Mononuclear cell (primary cell): ENCODE data around the gene MED25. TPM values are rescaled to one million over a fixed set of nuclear protein-coding genes. Genes with fewer than 3 reads are reported as not detected.

Source experiments
- H3K27me3 ChIP-seq: 2 replicates; pipeline ENCODE4 v1.6.0; 2011; ENCODE audit warnings: low read length, control low read depth; ENCODE audit not compliant: insufficient read depth
- H3K4me1 ChIP-seq: 2 replicates; pipeline ENCODE4 v1.5.1; 2011; ENCODE audit warnings: mild to moderate bottlenecking, low read length, control low read depth; ENCODE audit not compliant: insufficient read depth
- H3K4me3 ChIP-seq: 2 replicates; pipeline ENCODE4 v1.5.1; 2011; ENCODE audit warnings: mild to moderate bottlenecking, low read length, moderate library complexity
- H3K9me3 ChIP-seq: 2 replicates; pipeline ENCODE4 v1.5.1; 2011; ENCODE audit warnings: low read depth, mild to moderate bottlenecking, control low read depth, low read length
- total RNA-seq: library from RNA; depleted of rRNA; stranded (reverse); fragments of >200 nt; gene quantifications from one replicate; pipeline ENCODE4 v1.2.3, GENCODE V29; 2012

The MED25 gene
- total RNA-seq, 1 donor = 15.1 TPM

DNA sequence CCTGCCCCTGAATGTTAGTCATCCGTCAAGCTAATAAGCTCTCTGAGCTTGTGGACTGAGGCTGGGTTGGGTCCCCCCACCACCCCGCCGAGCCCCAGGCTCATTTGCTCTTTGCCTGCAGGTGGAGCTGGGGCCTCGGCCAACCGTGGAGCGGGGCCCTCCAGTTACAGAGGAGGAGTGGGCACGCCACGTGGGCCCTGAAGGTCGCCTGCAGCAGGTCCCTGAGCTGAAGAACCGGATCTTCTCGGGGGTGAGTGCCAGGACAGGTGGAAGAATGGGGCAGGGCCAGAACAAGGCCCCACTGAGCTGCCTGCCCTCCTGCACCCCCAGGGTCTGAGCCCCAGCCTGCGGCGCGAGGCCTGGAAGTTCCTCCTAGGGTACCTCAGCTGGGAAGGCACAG is 64.6 kb downstream of the MED25 start:
- H3K27me3 ChIP-seq = no peaks in the 10 kb centered on the region
- H3K4me3 ChIP-seq = no peak overlapping the region
- peaks cover 14% of the 10 kb centered on the region for H3K4me1 ChIP-seq
- no peaks in the 10 kb centered on the region for H3K9me3 ChIP-seq

DNA sequence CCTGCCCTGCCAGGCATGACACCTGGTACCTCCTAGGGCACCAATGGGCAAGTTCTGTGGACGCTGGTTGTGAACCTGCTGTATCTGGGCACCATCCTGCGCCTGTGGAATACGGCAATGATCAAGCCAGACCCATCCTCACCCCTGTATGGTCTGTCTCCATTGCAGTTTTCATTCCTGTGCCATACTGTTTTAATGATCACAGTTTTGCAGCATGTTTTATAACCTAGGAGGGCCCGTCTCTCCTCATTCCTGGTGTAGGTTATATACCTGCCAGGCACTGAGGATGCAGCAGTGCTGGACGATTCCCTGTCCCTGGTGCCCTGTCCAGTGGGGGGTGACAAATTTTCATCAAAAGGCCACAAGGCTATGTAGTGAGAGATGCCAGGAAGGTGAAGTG is 65.0 kb downstream of the MED25 start:
- Histone ChIP-seq H3K27me3 (no peaks in the 10 kb centered on the region), H3K9me3 (no peaks in the 10 kb centered on the region)

DNA sequence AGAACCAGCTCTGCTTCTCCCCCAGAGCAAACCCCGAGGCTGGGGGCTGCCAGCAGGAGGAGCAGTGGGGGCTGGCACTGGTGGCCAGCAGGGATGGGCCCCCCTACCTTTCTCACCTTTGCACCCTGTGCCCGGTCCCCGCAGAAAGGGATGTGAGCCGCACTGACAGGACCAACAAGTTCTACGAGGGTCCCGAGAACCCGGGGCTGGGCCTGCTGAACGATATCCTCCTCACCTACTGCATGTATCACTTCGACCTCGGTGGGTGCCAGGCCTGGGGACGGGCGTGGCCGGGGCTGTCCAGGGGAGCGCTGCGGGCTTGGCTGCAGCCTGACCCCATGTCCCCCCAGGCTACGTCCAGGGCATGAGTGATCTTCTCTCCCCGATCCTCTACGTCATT is 66.0 kb downstream of the MED25 start:
- no peaks in the 10 kb centered on the region for H3K27me3 ChIP-seq
- H3K9me3 ChIP-seq = no peaks in the 10 kb centered on the region
- H3K4me1 ChIP-seq = peaks cover 2% of the 10 kb centered on the region
- H3K4me3 ChIP-seq = no peak overlapping the region

More for the DNA sequence above, 65.0 kb downstream of the MED25 start:
- H3K4me1 ChIP-seq = peaks cover 12% of the 10 kb centered on the region
- no peak overlapping the region for H3K4me3 ChIP-seq

DNA sequence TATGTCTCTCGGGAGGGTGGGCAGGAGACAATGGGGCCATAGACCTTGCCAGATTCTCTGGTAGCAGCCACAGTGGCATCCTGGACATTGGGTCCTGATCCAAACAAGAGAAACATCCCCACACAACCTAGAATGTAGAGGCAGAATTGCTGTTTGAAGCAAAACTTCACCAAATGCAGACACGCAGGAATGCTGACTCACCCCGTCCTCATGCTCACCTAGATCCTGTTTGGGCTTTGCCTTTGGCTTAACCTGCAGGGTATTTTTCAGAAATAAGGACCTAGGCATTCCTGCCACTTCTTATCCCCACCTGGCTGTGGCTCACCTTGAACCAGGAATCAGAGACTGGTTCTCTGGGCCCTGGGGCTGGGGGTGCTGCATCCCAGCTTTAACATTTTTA is 66.7 kb downstream of the MED25 start:
- Histone ChIP-seq H3K4me3 (no peak overlapping the region), H3K27me3 (no peaks in the 10 kb centered on the region), H3K4me1 (peaks cover 2% of the 10 kb centered on the region), H3K9me3 (no peaks in the 10 kb centered on the region)

Other genes with a start within 250 kb of the MED25 start
- gene NOSIP, start 237.7 kb upstream of the MED25 start, total RNA-seq = 88.6 TPM
- 1.4 TPM for gene PRRG2, start 237.0 kb upstream of the MED25 start, total RNA-seq
- gene PRR12, start 227.1 kb upstream of the MED25 start, total RNA-seq = 6.4 TPM
- gene RRAS, start 178.1 kb upstream of the MED25 start, total RNA-seq = 8.7 TPM
- gene SCAF1, start 176.1 kb upstream of the MED25 start, total RNA-seq = 8.9 TPM
- 27.2 TPM for gene IRF3, start 152.4 kb upstream of the MED25 start, total RNA-seq
- gene BCL2L12, start 152.4 kb upstream of the MED25 start, total RNA-seq = 1.8 TPM
- gene PRMT1, start 141.0 kb upstream of the MED25 start, total RNA-seq = 51.1 TPM
- 0.84 TPM for gene ADM5, start 128.7 kb upstream of the MED25 start, total RNA-seq
- gene CPT1C, start 127.2 kb upstream of the MED25 start, total RNA-seq = 0.73 TPM
- 0.31 TPM for gene TSKS, start 55.0 kb upstream of the MED25 start, total RNA-seq
- gene AP2A1, start 51.3 kb upstream of the MED25 start, total RNA-seq = 30.2 TPM
- 4.6 TPM for gene FUZ, start 5.0 kb upstream of the MED25 start, total RNA-seq
- 26.1 TPM for gene PTOV1, start 32.9 kb downstream of the MED25 start, total RNA-seq
- gene PNKP, start 49.3 kb downstream of the MED25 start, total RNA-seq = 28.4 TPM
- 3.0 TPM for gene AKT1S1, start 59.1 kb downstream of the MED25 start, total RNA-seq
- 6.1 TPM for gene TBC1D17, start 59.4 kb downstream of the MED25 start, total RNA-seq
- gene IL4I1, start 78.6 kb downstream of the MED25 start, total RNA-seq = 2.0 TPM
- gene ATF5, start 110.9 kb downstream of the MED25 start, total RNA-seq = 5.0 TPM
- gene NUP62, start 111.2 kb downstream of the MED25 start, total RNA-seq = 21.8 TPM
- 0.10 TPM for gene SIGLEC11, start 142.9 kb downstream of the MED25 start, total RNA-seq
- gene VRK3, start 207.1 kb downstream of the MED25 start, total RNA-seq = 23.7 TPM
- gene ZNF473, start 207.7 kb downstream of the MED25 start, total RNA-seq = 2.0 TPM